GM21447 (cell line): ENCODE data around the gene CEMIP.

ENCODE experiments used
- ATAC-seq: cut with Tn5 transposase; IDR thresholded peaks from one replicate; pipeline ENCODE4 v1.9.1; 2021; ENCODE audit not compliant: unreplicated experiment

Gene CEMIP

GRCh38 chr15:80885016-80885579 is 105.9 kb downstream of the CEMIP start:
- ATAC-seq: no peak

GRCh38 chr15:80887148-80887547 is 108.0 kb downstream of the CEMIP start:
- ATAC-seq: no peak

GRCh38 chr15:80888846-80889245 is 109.7 kb downstream of the CEMIP start:
- no peak for ATAC-seq

- ATAC-seq: no peak
Observed at GRCh38 chr15:80890341-80891005, 111.3 kb downstream of the CEMIP start.

GRCh38 chr15:80891006-80891405 is 111.8 kb downstream of the CEMIP start:
- ATAC-seq: no peak

GRCh38 chr15:80892414-80892813 is 113.2 kb downstream of the CEMIP start:
- no peak for ATAC-seq

- ATAC-seq: no peak
Observed at GRCh38 chr15:80893777-80894176, 114.6 kb downstream of the CEMIP start.

- no peak for ATAC-seq
Observed at GRCh38 chr15:80895091-80895490, 115.9 kb downstream of the CEMIP start.

- ATAC-seq: no peak
Observed at GRCh38 chr15:80895965-80896364, 116.8 kb downstream of the CEMIP start.

GRCh38 chr15:80898040-80898439 is 118.9 kb downstream of the CEMIP start:
- no peak for ATAC-seq

GRCh38 chr15:80902298-80902801 is 123.2 kb downstream of the CEMIP start:
- no peak for ATAC-seq

GRCh38 chr15:80904998-80905397 is 125.8 kb downstream of the CEMIP start:
- ATAC-seq: no peak

- ATAC-seq: no peak
Observed at GRCh38 chr15:80906159-80906766, 127.1 kb downstream of the CEMIP start.

- ATAC-seq: no peak
Observed at GRCh38 chr15:80911821-80912220, 132.7 kb downstream of the CEMIP start.

- ATAC-seq: no peak
Observed at GRCh38 chr15:80912673-80913072, 133.5 kb downstream of the CEMIP start.

GRCh38 chr15:80913541-80913940 is 134.4 kb downstream of the CEMIP start:
- no peak for ATAC-seq

GRCh38 chr15:80915472-80915871 is 136.3 kb downstream of the CEMIP start:
- no peak for ATAC-seq

- no peak for ATAC-seq
Observed at GRCh38 chr15:80916056-80916455, 136.9 kb downstream of the CEMIP start.

GRCh38 chr15:80918196-80918783 is 139.1 kb downstream of the CEMIP start:
- no peak for ATAC-seq

GRCh38 chr15:80920271-80920699 is 141.1 kb downstream of the CEMIP start:
- ATAC-seq: no peak

GRCh38 chr15:80921736-80922410 is 142.7 kb downstream of the CEMIP start:
- no peak for ATAC-seq
